Osteocyte (in vitro differentiated cells): ENCODE results near the gene CDCP1. TPM values are rescaled to one million over a fixed set of nuclear protein-coding genes. Genes with fewer than 3 reads are reported as not detected.

Experiments used
- DNase-seq: peaks from one replicate; pipeline ENCODE4 v3.0.0; 2021; ENCODE audit warnings: mixed read lengths; ENCODE audit not compliant: unreplicated experiment; ENCODE audit errors: extremely low spot score
- H3K27ac Mint-ChIP-seq: one replicate; pipeline ENCODE4 v1.8.0; 2021; ENCODE audit warnings: mild to moderate bottlenecking, mixed read lengths; ENCODE audit not compliant: unreplicated experiment
- H3K27me3 Mint-ChIP-seq: one replicate; pipeline ENCODE4 v1.8.0; 2021; ENCODE audit warnings: mixed read lengths; ENCODE audit not compliant: unreplicated experiment
- H3K36me3 Mint-ChIP-seq: one replicate; pipeline ENCODE4 v1.8.0; 2021; ENCODE audit warnings: mixed read lengths; ENCODE audit not compliant: unreplicated experiment
- H3K4me1 Mint-ChIP-seq: one replicate; pipeline ENCODE4 v1.8.0; 2021; ENCODE audit warnings: mixed read lengths; ENCODE audit not compliant: unreplicated experiment
- H3K4me3 Mint-ChIP-seq: one replicate; pipeline ENCODE4 v1.8.0; 2021; ENCODE audit warnings: mild to moderate bottlenecking, moderate library complexity, mixed read lengths; ENCODE audit not compliant: unreplicated experiment
- H3K9me3 Mint-ChIP-seq: one replicate; pipeline ENCODE4 v1.8.0; 2021; ENCODE audit warnings: mixed read lengths; ENCODE audit not compliant: unreplicated experiment
- CTCF ChIP-seq: fragments of 200-600 bp; sonication (generic); IDR thresholded peaks from 2 replicates; pipeline ENCODE4 v1.5.0; 2021; ENCODE audit warnings: antibody characterized with exemption, mild to moderate bottlenecking, moderate library complexity
- total RNA-seq: library from RNA; stranded (reverse); gene quantifications from 2 replicates; pipeline ENCODE4 v1.2.1, GENCODE V29; 2021

CDCP1 gene
- total RNA-seq, 1 donor from 2014 or later = 2.3 TPM

- Mint-ChIP-seq H3K4me1 (peaks cover 2% of the 10 kb centered on the region), H3K27ac (no peak overlapping the region), H3K9me3 (no peaks in the 10 kb centered on the region), H3K4me3 (no peak overlapping the region), H3K27me3 (no peaks in the 10 kb centered on the region), H3K36me3 (no peaks in the 10 kb centered on the region)
- TF ChIP-seq CTCF = no peak
- DNase-seq = no peak
Observed at GRCh38 chr3:45098310-45098709, 47.9 kb downstream of the CDCP1 start.

- Mint-ChIP-seq H3K4me1 (peaks cover 8% of the 10 kb centered on the region), H3K9me3 (no peaks in the 10 kb centered on the region), H3K27me3 (no peaks in the 10 kb centered on the region), H3K36me3 (no peaks in the 10 kb centered on the region), H3K4me3 (no peak overlapping the region), H3K27ac (no peak overlapping the region)
- no peak for TF ChIP-seq CTCF
- DNase-seq = no peak
Observed at GRCh38 chr3:45097296-45097883, 48.8 kb downstream of the CDCP1 start.

- no peak overlapping the region for H3K27ac Mint-ChIP-seq
- H3K4me3 Mint-ChIP-seq = no peak overlapping the region
- TF ChIP-seq CTCF = no peak
- no peaks in the 10 kb centered on the region for H3K36me3 Mint-ChIP-seq
- peaks cover 8% of the 10 kb centered on the region for H3K4me1 Mint-ChIP-seq
- H3K27me3 Mint-ChIP-seq = no peaks in the 10 kb centered on the region
- H3K9me3 Mint-ChIP-seq = no peaks in the 10 kb centered on the region
- DNase-seq = no peak
Observed at GRCh38 chr3:45095916-45096526, 50.2 kb downstream of the CDCP1 start.

- H3K4me3 Mint-ChIP-seq = no peak overlapping the region
- peaks cover 8% of the 10 kb centered on the region for H3K4me1 Mint-ChIP-seq
- peaks cover 3% of the 10 kb centered on the region for H3K36me3 Mint-ChIP-seq
- no peak overlapping the region for H3K27ac Mint-ChIP-seq
- no peaks in the 10 kb centered on the region for H3K9me3 Mint-ChIP-seq
- TF ChIP-seq CTCF = no peak
- no peaks in the 10 kb centered on the region for H3K27me3 Mint-ChIP-seq
- no peak for DNase-seq
Observed at GRCh38 chr3:45093176-45093575, 53.0 kb downstream of the CDCP1 start.

GRCh38 chr3:45092132-45093031 is 53.8 kb downstream of the CDCP1 start:
- DNase-seq = no peak
- Mint-ChIP-seq H3K4me3 (no peak overlapping the region), H3K27ac (no peak overlapping the region), H3K27me3 (no peaks in the 10 kb centered on the region), H3K4me1 (peaks cover 8% of the 10 kb centered on the region), H3K36me3 (peaks cover 3% of the 10 kb centered on the region), H3K9me3 (no peaks in the 10 kb centered on the region)
- no peak for TF ChIP-seq CTCF
